Mesendoderm (in vitro differentiated cells): ENCODE data around the gene ADIPOR2.

Experiments used
- DNase-seq: peaks from one replicate; pipeline ENCODE4 v3.0.0; 2013
- H2AK5ac ChIP-seq: 2 replicates; pipeline ENCODE4 v1.6.1; 2013; ENCODE audit warnings: low read length, inconsistent platforms
- H2BK120ac ChIP-seq: 2 replicates; pipeline ENCODE4 v1.6.1; 2013; ENCODE audit warnings: low read depth, mild to moderate bottlenecking, low read length, moderate library complexity, mixed read lengths
- H2BK15ac ChIP-seq: replicated peaks from 2 replicates; pipeline ENCODE4 v1.6.1; 2013; ENCODE audit warnings: low read depth, mild to moderate bottlenecking, moderate library complexity
- H2BK5ac ChIP-seq: 2 replicates; pipeline ENCODE4 v1.6.1; 2013; ENCODE audit warnings: low read length, inconsistent platforms
- H3K18ac ChIP-seq: 2 replicates; pipeline ENCODE4 v1.6.1; 2013; ENCODE audit warnings: mild to moderate bottlenecking, low read length, mixed read lengths
- H3K23ac ChIP-seq: one replicate; pipeline ENCODE4 v1.6.1; 2013; ENCODE audit warnings: low read length
- H3K27ac ChIP-seq: 2 replicates; pipeline ENCODE4 v1.5.1; 2013; ENCODE audit warnings: low read depth, mild to moderate bottlenecking, inconsistent platforms, low read length, moderate library complexity
- H3K27me3 ChIP-seq: 2 replicates; pipeline ENCODE4 v1.6.1; 2013; ENCODE audit warnings: low read length, control low read depth, mild to moderate bottlenecking, inconsistent platforms; ENCODE audit not compliant: insufficient read depth, poor library complexity
- H3K36me3 ChIP-seq: 2 replicates; pipeline ENCODE4 v1.6.1; 2013; ENCODE audit warnings: low read length, inconsistent platforms; ENCODE audit not compliant: control insufficient read depth, insufficient read depth
- H3K4ac ChIP-seq: one replicate; pipeline ENCODE4 v1.6.1; 2013; ENCODE audit warnings: low read depth, mild to moderate bottlenecking, low read length, moderate library complexity
- H3K4me1 ChIP-seq: 2 replicates; pipeline ENCODE4 v1.6.1; 2013; ENCODE audit warnings: low read depth, low read length, inconsistent platforms; ENCODE audit not compliant: control insufficient read depth
- H3K4me2 ChIP-seq: 2 replicates; pipeline ENCODE4 v1.6.1; 2013; ENCODE audit warnings: low read length
- H3K4me3 ChIP-seq: 2 replicates; pipeline ENCODE4 v1.5.1; 2013; ENCODE audit warnings: mild to moderate bottlenecking, low read length
- H3K56ac ChIP-seq: one replicate; pipeline ENCODE4 v1.6.1; 2013; ENCODE audit warnings: low read length
- H3K79me1 ChIP-seq: 2 replicates; pipeline ENCODE4 v1.6.1; 2013; ENCODE audit warnings: low read length, inconsistent platforms
- H3K79me2 ChIP-seq: 2 replicates; pipeline ENCODE4 v1.6.1; 2013; ENCODE audit warnings: mild to moderate bottlenecking, low read length; ENCODE audit not compliant: control insufficient read depth, insufficient read depth
- H3K9ac ChIP-seq: 2 replicates; pipeline ENCODE4 v1.6.1; 2013; ENCODE audit warnings: low read length, inconsistent platforms
- H4K5ac ChIP-seq: one replicate; pipeline ENCODE4 v1.6.1; 2013; ENCODE audit warnings: low read length
- H4K8ac ChIP-seq: one replicate; pipeline ENCODE4 v1.6.1; 2013; ENCODE audit warnings: low read depth, mild to moderate bottlenecking, control low read depth, low read length, moderate library complexity
- WGBS: extraction: QIAGEN DNeasy Blood & Tissue Kit; methylation state at CpG from one replicate; pipeline ENCODE4 v1.1.7; 2013; ENCODE audit warnings: low lambda C conversion rate, missing lambda C conversion rate; ENCODE audit not compliant: insufficient coverage; ENCODE audit errors: extremely low coverage; 5-methylcytosine and 5-hydroxymethylcytosine counted together

Gene ADIPOR2

GRCh38 chr12:1811281-1811947, 120.5 kb downstream of the ADIPOR2 start:
- no peak overlapping the region for H3K4ac ChIP-seq
- H3K4me2 ChIP-seq = no peak overlapping the region
- no peak for DNase-seq
- H2BK5ac ChIP-seq = no peak overlapping the region
- no peak overlapping the region for H4K8ac ChIP-seq
- no peaks in the 10 kb centered on the region for H3K27me3 ChIP-seq
- no peaks in the 10 kb centered on the region for H3K79me2 ChIP-seq
- no peak overlapping the region for H2BK120ac ChIP-seq
- H2AK5ac ChIP-seq = no peak overlapping the region
- H3K36me3 ChIP-seq = no peaks in the 10 kb centered on the region
- H3K23ac ChIP-seq = no peak overlapping the region
- no peak overlapping the region for H3K18ac ChIP-seq
- no peak overlapping the region for H4K5ac ChIP-seq
- no peaks in the 10 kb centered on the region for H3K79me1 ChIP-seq
- H3K56ac ChIP-seq = no peak overlapping the region
- no peak overlapping the region for H3K27ac ChIP-seq
- no peak overlapping the region for H2BK15ac ChIP-seq
- no peak overlapping the region for H3K9ac ChIP-seq
- no peaks in the 10 kb centered on the region for H3K4me1 ChIP-seq
- H3K4me3 ChIP-seq = no peak overlapping the region
- WGBS = no CpG with 5 or more reads among the region's 27 CpGs

GRCh38 chr12:1811948-1812291, 121.0 kb downstream of the ADIPOR2 start:
- Histone ChIP-seq H4K5ac (no peak overlapping the region), H3K36me3 (no peaks in the 10 kb centered on the region), H2AK5ac (no peak overlapping the region), H3K79me1 (no peaks in the 10 kb centered on the region), H3K4ac (no peak overlapping the region), H3K18ac (no peak overlapping the region), H3K4me2 (no peak overlapping the region), H2BK5ac (no peak overlapping the region), H2BK120ac (no peak overlapping the region), H3K56ac (no peak overlapping the region), H3K79me2 (no peaks in the 10 kb centered on the region), H3K27ac (no peak overlapping the region), H3K4me3 (no peak overlapping the region), H3K27me3 (no peaks in the 10 kb centered on the region), H3K9ac (no peak overlapping the region), H4K8ac (no peak overlapping the region), H3K4me1 (no peaks in the 10 kb centered on the region), H2BK15ac (no peak overlapping the region), H3K23ac (no peak overlapping the region)
- DNase-seq = no peak
- whole genome bisulfite sequencing = no CpG with 5 or more reads among the region's 6 CpGs

- Histone ChIP-seq H2BK120ac (no peak overlapping the region), H4K5ac (no peak overlapping the region), H3K79me1 (no peaks in the 10 kb centered on the region), H3K9ac (no peak overlapping the region), H2BK15ac (no peak overlapping the region), H2BK5ac (no peak overlapping the region), H3K4ac (no peak overlapping the region), H3K4me2 (no peak overlapping the region), H3K27ac (no peak overlapping the region), H3K23ac (no peak overlapping the region), H3K18ac (no peak overlapping the region), H3K36me3 (no peaks in the 10 kb centered on the region), H4K8ac (no peak overlapping the region), H3K27me3 (no peaks in the 10 kb centered on the region), H3K4me1 (no peaks in the 10 kb centered on the region), H3K79me2 (no peaks in the 10 kb centered on the region), H2AK5ac (no peak overlapping the region), H3K56ac (no peak overlapping the region), H3K4me3 (no peak overlapping the region)
- WGBS = no CpG with 5 or more reads among the region's 17 CpGs
- DNase-seq = no peak
These were observed 121.9 kb downstream of the ADIPOR2 start for GRCh38 chr12:1812650-1813302.

DNA sequence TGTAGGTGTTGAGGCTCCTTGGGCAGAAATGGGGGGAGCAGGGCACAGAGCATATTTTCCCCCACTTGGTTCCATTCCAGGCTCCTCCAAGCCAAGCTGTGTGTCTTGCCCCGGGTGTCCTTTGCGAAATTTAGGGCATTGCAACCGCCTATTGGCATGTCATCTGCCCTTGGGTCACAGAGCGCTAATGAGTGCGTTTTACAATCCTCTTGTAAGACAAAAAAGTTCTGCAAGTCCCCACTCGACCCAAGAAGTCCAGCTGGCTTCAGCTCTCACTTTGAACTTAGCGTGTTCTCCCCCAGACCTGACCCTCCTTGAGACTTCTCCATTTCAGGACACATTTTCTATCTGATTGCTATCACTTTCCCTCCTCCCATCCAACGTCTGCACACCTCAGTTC, 123.4 kb downstream of the ADIPOR2 start:
- Histone ChIP-seq H4K8ac (no peak overlapping the region), H3K18ac (no peak overlapping the region), H3K4me2 (no peak overlapping the region), H3K4ac (no peak overlapping the region), H3K4me1 (no peaks in the 10 kb centered on the region), H2AK5ac (no peak overlapping the region), H3K56ac (no peak overlapping the region), H3K79me1 (no peaks in the 10 kb centered on the region), H3K27me3 (no peaks in the 10 kb centered on the region), H3K4me3 (no peak overlapping the region), H3K79me2 (no peaks in the 10 kb centered on the region), H3K9ac (no peak overlapping the region), H2BK5ac (no peak overlapping the region), H4K5ac (no peak overlapping the region), H2BK120ac (no peak overlapping the region), H3K23ac (no peak overlapping the region), H2BK15ac (no peak overlapping the region), H3K27ac (no peak overlapping the region), H3K36me3 (no peaks in the 10 kb centered on the region)
- WGBS = no CpG with 5 or more reads among the region's 8 CpGs
- no peak for DNase-seq

- Histone ChIP-seq H3K27ac (no peak overlapping the region), H3K4ac (no peak overlapping the region), H3K9ac (no peak overlapping the region), H2BK15ac (no peak overlapping the region), H3K79me1 (no peaks in the 10 kb centered on the region), H4K8ac (no peak overlapping the region), H3K18ac (no peak overlapping the region), H3K27me3 (peaks cover 7% of the 10 kb centered on the region), H4K5ac (no peak overlapping the region), H2AK5ac (no peak overlapping the region), H3K36me3 (no peaks in the 10 kb centered on the region), H2BK5ac (no peak overlapping the region), H3K23ac (no peak overlapping the region), H3K4me3 (no peak overlapping the region), H3K79me2 (no peaks in the 10 kb centered on the region), H3K4me2 (no peak overlapping the region), H3K4me1 (no peaks in the 10 kb centered on the region), H2BK120ac (no peak overlapping the region), H3K56ac (no peak overlapping the region)
- no peak for DNase-seq
- WGBS = no CpG with 5 or more reads among the region's 3 CpGs
These were observed 124.2 kb downstream of the ADIPOR2 start for GRCh38 chr12:1815108-1815507.
